ENCODE measurements around the gene GPR61.

GPR61 gene

DNA sequence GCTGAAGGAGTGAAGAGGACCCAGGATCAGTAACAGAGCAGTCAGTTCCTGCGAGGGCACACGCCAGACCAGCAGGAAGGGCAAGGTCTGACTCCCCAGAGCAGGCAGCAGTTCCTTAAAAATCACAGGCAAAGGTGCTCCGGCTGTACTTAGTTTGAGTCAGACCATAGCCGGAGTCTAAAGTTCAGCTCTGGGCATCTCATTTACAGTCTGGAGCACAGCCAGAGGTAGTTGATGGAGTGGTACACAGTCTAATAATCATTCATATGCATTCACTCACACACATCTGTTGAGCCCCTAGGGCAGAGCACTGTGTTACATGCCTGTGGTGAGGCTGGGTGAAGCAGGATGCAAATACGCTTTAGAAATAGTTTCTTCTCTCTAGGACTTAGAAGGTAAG, 22.8 kb upstream of the GPR61 start:
- H3K4me1 Mint-ChIP-seq (ENCODE audit: low read depth in 2 of 2) = no peaks in the 10 kb centered on the region
- H3K9me3 Mint-ChIP-seq = no peaks in the 10 kb centered on the region
- no peak for ATAC-seq (replicated peaks)
- H3K27ac Mint-ChIP-seq = no peak overlapping the region
- no peaks in the 10 kb centered on the region for H3K36me3 Mint-ChIP-seq (ENCODE audit: insufficient read depth)
- H3K27me3 Mint-ChIP-seq = peaks cover under 1 to 32% of the 10 kb centered on the region in 2 donors
- no peak for DNase-seq
- no peak overlapping the region for H3K4me3 Mint-ChIP-seq

DNA sequence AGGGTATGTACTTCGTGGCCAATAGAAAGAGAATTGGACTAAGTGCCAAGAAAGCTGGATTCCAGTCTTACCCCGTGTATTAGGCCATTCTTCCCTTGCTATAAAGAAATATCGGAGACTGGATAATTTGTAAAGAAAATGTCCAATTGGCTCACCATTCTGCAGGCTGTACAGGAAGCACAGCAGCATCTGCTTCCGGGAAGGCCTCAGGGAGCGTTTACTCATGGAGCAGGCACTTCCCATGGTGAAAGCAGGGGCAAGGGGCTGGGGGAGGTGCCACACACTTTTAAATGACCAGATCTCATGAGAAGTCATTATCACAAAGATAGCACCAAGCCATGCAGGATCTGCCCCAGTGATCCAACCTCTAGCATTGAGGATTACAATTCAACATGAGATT, 22.3 kb upstream of the GPR61 start:
- DNase-seq = no peak
- H3K27ac Mint-ChIP-seq = no peak overlapping the region
- H3K36me3 Mint-ChIP-seq (ENCODE audit: insufficient read depth) = no peaks in the 10 kb centered on the region
- no peaks in the 10 kb centered on the region for H3K9me3 Mint-ChIP-seq
- no peak for ATAC-seq (replicated peaks)
- no peak overlapping the region for H3K4me3 Mint-ChIP-seq
- peaks cover 6 to 37% of the 10 kb centered on the region in 2 donors for H3K27me3 Mint-ChIP-seq
- H3K4me1 Mint-ChIP-seq (ENCODE audit: low read depth in 2 of 2) = no peaks in the 10 kb centered on the region

DNA sequence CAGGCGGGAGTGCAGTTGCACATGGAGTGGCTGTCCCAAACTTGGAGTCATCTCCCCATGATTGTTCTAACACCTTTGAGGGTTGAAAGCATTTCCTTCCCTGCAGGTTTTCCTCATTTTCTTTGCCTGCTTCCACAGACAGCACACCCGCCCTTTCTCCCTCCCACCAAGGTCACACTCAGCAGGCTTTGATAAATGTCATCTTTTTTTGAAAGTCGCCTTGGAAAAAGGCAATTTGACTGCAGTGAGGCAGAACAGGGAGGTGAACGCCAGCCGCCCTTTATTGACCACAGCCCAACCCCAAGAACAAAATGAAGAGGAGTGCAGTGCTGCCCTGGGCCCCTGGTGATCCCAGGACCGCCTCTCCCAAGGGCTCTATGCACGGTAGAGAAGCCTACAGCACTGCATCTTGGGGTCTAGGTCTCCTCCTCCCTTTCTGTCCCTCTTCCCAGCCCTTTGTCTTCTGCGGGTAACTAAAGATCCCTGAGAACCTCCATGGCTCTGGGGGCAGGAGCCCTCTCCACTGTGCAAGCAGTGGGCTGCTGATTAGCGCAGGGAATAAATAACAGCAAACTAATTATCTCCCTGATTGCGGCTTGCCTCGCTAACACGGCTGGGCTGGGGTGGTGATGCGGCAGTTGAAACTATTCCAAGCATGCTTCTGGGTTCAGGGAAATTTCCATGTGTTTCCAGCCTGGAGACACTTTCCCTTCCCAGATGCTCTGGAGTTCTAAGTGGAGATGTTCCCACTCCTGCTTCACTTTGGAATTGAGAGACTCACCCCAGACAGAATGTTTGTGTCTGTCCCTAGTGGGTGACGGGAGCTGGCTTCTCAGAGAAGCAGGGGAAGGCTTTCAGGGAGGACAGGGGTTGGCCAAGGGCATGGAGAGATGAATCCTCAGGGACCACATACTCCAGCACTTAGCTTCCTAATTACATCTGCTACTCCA, 18.4 kb upstream of the GPR61 start:
- Mint-ChIP-seq H3K4me1 (ENCODE audit: low read depth in 2 of 2) (no peaks in the 10 kb centered on the region), H3K27me3 (peaks cover 7 to 37% of the 10 kb centered on the region in 2 donors), H3K27ac (peak overlapping the region in 1 of 2 donors; percentile 66), H3K36me3 (ENCODE audit: insufficient read depth) (no peaks in the 10 kb centered on the region), H3K9me3 (no peaks in the 10 kb centered on the region), H3K4me3 (no peak overlapping the region)
- no peak for ATAC-seq (replicated peaks)
- no peak for DNase-seq

DNA sequence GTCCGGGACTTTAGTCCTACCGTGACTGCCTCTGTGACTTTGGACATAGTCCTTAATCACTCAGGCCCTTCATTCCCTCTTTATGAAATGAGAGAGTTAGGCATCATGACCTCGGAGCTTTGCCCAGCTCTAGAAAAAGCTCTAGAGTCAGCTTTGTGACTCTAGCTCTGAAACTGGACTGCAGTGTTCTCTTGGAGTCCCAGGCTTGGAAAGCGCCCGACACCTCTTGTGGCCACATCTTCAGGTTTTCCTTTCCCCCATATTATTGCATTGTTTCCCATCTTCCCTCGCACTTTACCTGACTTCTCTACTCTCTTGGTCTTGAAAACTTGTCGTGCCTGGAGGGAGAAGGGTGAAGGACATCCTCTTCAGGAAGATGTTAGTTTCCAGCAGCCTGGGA, 17.6 kb upstream of the GPR61 start:
- H3K4me1 Mint-ChIP-seq (ENCODE audit: low read depth in 2 of 2) = no peaks in the 10 kb centered on the region
- H3K4me3 Mint-ChIP-seq = no peak overlapping the region
- peaks cover 7 to 30% of the 10 kb centered on the region in 2 donors for H3K27me3 Mint-ChIP-seq
- DNase-seq (no peak), ATAC-seq (replicated peaks) (no peak)
- no peak overlapping the region for H3K27ac Mint-ChIP-seq
- no peaks in the 10 kb centered on the region for H3K9me3 Mint-ChIP-seq
- H3K36me3 Mint-ChIP-seq (ENCODE audit: insufficient read depth) = no peaks in the 10 kb centered on the region

DNA sequence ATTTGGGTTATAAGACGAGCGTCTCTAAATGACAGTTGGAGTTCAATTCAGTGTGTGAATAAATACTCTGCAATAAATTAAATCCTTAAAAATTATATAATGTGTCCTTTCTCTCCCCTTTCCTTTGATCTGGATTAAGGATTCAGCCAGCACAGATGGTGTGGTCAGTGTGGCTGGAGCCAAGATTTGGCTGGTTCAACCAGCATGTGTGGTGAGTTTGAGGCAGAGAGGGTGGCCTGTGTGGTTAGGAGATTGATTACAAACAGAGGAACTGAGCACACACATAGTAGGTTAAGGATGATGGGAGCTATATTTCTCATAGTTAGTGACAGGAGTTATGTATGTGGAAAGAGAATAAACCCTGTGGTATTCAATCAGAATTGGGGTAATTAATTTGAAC, 16.0 kb upstream of the GPR61 start:
- Mint-ChIP-seq H3K27ac (no peak overlapping the region), H3K4me3 (no peak overlapping the region), H3K36me3 (ENCODE audit: insufficient read depth) (no peaks in the 10 kb centered on the region), H3K9me3 (no peaks in the 10 kb centered on the region), H3K27me3 (peaks cover 7 to 40% of the 10 kb centered on the region in 2 donors), H3K4me1 (ENCODE audit: low read depth in 2 of 2) (no peaks in the 10 kb centered on the region)
- ATAC-seq (replicated peaks) (no peak), DNase-seq (no peak)

DNA sequence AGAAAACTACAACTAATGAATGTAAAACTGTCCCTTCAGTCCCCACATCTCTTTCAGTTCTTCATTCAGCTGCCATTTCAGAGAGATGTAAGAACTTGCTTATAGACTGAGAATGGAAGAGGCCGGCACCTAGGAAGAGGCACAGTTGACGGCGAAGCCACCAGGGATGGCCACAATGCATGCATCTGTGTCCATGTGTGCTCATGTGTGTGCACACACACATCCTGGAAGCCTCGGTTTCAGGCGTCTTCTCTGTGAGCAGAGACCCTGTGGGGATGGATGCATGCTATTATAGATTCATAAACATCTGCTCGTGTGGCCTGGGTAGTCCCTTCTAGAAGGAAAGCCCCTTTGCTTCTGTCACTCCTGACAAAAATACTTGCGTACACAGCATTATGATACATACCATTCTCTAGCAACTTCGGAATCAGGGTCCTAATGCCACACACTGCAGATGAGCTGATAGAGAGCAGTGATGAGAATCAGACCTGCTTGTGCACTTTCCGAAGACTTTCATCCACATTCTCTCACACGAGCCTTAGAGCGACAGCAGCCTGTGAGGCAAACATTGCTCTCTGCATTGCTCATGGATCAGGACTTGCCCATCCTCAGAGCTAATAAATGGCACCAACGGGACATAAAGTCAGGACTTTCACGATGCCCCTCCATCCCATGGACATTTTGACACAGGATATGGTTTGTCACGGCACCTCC, 12.4 kb upstream of the GPR61 start:
- H3K27ac Mint-ChIP-seq = no peak overlapping the region
- DNase-seq = no peak
- H3K36me3 Mint-ChIP-seq (ENCODE audit: insufficient read depth) = peaks cover 6% of the 10 kb centered on the region
- H3K4me3 Mint-ChIP-seq = no peak overlapping the region
- peaks cover 6 to 7% of the 10 kb centered on the region in 2 donors for H3K4me1 Mint-ChIP-seq (ENCODE audit: low read depth in 2 of 2)
- peaks cover 2 to 21% of the 10 kb centered on the region in 2 donors for H3K27me3 Mint-ChIP-seq
- ATAC-seq (replicated peaks) = no peak
- H3K9me3 Mint-ChIP-seq = no peaks in the 10 kb centered on the region

DNA sequence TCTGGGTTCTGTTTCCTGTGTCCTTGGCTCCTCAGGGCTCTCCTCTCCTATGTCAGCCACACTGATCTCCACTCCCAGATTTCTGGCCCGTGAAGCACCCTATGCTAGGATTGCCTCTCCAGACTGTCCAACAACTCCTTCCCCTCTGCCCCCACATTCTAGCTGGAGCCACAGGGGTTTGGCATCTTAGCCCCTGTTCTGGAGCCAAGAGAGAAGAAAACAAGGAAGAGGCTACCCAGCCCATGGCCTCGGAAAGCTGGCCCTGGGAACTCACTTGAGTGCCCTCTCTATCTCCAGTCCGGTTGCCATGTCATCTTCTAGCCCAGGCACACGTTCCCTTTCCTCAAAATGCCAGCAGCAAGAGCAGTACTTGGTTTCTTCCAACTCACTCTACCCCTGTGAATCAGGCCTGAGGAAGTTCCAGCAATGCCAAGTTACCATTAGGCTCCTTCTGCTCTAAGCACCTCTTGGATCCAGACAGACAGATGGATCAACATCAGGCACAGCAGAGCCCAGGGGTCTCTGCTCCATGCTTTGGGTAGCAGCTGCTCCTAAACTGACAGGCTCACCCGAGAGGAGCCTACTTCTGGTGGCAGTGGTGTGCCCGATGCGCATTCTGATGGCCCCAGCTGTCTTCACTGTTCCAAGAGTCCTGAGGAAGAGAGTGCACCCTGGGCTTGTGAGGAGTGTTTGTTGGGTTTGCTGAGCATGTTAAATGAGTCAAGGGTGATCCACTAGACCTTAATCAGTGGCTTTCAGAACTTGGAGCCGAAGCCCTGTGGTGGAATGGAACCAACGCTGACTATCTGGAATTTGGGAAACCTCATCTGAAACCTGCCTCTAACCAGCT, 11.6 kb upstream of the GPR61 start:
- Mint-ChIP-seq H3K9me3 (no peaks in the 10 kb centered on the region), H3K27ac (no peak overlapping the region), H3K27me3 (peaks cover 0 to 13% of the 10 kb centered on the region in 2 donors), H3K36me3 (ENCODE audit: insufficient read depth) (peaks cover 10% of the 10 kb centered on the region), H3K4me3 (no peak overlapping the region), H3K4me1 (ENCODE audit: low read depth in 2 of 2) (peaks cover 13% of the 10 kb centered on the region in 2 donors)
- ATAC-seq (replicated peaks) (no peak), DNase-seq (no peak)

DNA sequence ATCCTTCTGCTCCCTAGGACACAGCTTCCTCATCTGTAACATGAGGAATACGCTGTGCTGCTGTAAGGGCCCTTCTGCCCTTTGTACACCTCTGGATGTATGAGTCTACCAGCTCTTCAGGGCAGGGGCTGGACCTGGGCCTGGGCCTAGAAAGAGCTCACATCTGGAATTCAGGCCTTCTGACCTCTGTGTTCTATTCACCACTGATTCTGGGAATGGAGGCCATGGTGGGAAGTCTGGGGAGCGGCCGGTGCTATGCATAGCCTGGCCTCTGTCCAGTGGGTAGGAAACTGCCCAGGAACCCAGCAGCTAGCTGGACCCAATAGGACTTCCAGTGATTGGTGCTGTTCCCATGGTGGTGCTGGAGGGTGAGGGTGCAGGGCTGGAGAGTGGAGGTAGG, 11.0 kb upstream of the GPR61 start:
- Mint-ChIP-seq H3K36me3 (ENCODE audit: insufficient read depth) (peaks cover 10% of the 10 kb centered on the region), H3K27ac (no peak overlapping the region), H3K4me3 (no peak overlapping the region)

DNA sequence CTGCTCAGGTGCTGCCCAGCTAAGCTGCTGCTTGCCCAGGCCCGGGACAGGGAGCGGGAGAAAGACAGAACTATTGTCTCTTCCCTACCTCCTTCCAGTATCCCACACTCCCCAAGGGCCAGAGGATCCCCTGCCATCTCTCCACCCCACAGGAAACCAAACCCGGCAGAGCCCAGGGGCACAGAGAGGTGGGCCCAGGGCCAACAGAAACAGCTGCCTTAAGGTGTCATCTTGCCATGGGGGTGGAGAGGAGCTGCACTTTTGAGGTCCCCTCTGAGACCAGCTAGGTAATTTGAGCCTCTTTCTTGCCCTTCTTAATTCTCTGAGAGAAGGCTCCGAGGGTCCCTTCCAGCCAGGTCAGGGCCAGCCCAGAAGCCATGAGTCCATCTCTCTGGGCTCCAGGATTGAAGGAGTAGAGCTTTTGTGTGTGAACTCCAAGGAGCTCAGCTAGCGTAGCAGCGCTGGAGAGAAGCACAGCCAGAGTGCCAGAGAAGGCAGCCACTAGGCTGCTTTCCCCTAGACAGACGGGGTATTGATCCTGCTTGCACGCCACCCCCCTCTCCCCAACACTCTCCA, 9.7 kb upstream of the GPR61 start:
- Mint-ChIP-seq H3K27me3 (peaks cover 0 to 9% of the 10 kb centered on the region in 2 donors), H3K27ac (peak overlapping the region in 1 of 2 donors; percentile 68), H3K9me3 (no peaks in the 10 kb centered on the region), H3K4me3 (no peak overlapping the region), H3K36me3 (ENCODE audit: insufficient read depth) (peaks cover 10% of the 10 kb centered on the region), H3K4me1 (ENCODE audit: low read depth in 2 of 2) (peaks cover 13 to 14% of the 10 kb centered on the region in 2 donors)
- no peak for ATAC-seq (replicated peaks)
- no peak for DNase-seq

More for the DNA sequence above, 11.0 kb upstream of the GPR61 start:
- peaks cover 0 to 9% of the 10 kb centered on the region in 2 donors for H3K27me3 Mint-ChIP-seq
- no peak for DNase-seq
- no peak for ATAC-seq (replicated peaks)
- H3K9me3 Mint-ChIP-seq = no peaks in the 10 kb centered on the region
- peaks cover 13 to 14% of the 10 kb centered on the region in 2 donors for H3K4me1 Mint-ChIP-seq (ENCODE audit: low read depth in 2 of 2)

DNA sequence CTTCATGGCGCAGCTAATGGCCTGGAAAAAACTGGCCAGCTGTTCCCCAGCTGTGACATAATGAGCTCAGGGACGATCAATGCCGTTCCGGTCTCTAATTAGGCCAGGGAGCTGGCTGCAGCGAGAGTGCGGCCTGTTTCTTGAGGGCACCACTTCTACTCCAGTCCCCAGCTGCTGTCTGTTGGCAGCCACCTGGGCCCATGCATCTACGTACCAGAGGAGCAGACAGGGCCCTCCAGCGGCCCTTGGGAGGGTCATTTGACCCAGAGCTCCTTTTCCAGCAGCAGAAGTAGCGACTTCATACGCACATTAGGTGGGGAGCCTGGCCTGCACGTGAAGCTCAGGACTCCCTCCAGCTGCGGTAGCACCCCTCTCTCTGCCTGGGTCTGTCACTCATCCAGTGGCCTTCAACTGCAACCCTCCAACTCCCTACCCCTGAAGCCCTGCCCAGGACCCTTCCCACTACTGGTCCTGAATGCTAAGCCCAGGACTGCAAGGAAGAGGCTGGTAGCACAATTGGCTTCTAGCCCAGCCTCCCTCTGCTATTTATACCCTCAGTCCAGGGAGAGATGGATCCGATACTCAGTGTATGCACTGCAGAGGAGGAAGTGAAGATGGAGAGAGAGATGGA, 9.1 kb upstream of the GPR61 start:
- DNase-seq (no peak), ATAC-seq (replicated peaks) (no peak)
- Mint-ChIP-seq H3K9me3 (no peaks in the 10 kb centered on the region), H3K4me1 (ENCODE audit: low read depth in 2 of 2) (peaks cover 13 to 14% of the 10 kb centered on the region in 2 donors), H3K4me3 (no peak overlapping the region), H3K27me3 (peaks cover 0 to 9% of the 10 kb centered on the region in 2 donors), H3K36me3 (ENCODE audit: insufficient read depth) (peaks cover 10% of the 10 kb centered on the region), H3K27ac (no peak overlapping the region)

DNA sequence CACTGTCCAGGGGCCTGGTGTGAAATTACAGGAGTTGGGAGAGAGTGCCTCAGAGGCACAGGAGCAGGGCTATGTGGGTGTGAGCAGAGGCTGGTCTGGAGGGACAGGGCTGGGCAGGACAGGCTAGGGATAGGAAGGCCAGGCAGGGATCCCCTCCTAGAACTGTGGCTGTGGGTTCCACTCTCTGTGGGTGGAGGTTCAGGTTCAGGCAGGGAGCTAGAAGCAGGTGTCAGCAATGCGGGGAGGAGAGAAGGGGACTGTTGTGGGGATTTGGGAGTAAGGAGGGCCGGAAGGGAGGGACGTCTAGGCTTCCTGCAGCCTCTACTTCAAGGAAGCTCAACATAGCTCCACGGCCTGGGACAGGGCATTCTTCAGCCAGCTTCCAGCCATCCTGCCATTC, 8.3 kb upstream of the GPR61 start:
- H3K27ac Mint-ChIP-seq = peak overlapping the region in 1 of 2 donors; percentile 3

DNA sequence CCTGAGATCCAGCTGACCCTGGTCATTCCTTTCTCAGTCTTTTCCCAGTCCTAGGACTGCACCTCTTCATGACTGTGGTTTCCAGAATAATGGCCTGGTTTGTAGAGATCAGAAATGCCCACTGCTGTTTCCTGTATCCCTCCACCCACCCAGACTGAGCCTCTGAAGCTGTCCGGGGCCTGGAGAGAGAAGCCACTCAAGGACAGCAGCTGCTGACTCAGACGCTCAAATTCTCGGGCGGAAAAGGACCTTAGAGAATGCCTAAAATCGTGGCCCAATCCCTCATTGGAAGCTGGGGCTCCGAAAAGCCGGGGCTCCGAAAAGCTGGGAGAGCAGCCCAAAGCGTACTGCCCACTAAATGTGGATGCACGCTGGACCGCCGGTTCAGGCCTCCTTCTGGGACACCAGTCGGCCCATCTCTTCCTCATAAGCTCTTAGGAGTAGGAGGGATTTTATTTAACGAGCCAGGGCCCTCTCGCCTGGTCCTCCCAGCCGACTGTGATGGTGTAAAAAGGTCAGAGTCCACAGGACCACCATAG, 7.8 kb upstream of the GPR61 start:
- Mint-ChIP-seq H3K9me3 (no peaks in the 10 kb centered on the region), H3K4me1 (ENCODE audit: low read depth in 2 of 2) (peaks cover 13 to 14% of the 10 kb centered on the region in 2 donors), H3K27ac (peak overlapping the region; percentile 85 to 86), H3K27me3 (peaks cover 0 to 9% of the 10 kb centered on the region in 2 donors), H3K4me3 (peak overlapping the region; percentile 81 to 84), H3K36me3 (ENCODE audit: insufficient read depth) (peaks cover 10% of the 10 kb centered on the region)
- ATAC-seq (replicated peaks) (no peak), DNase-seq (no peak)

More for the DNA sequence above, 8.3 kb upstream of the GPR61 start:
- H3K4me3 Mint-ChIP-seq = peak overlapping the region in 1 of 2 donors; percentile 17
- peaks cover 10% of the 10 kb centered on the region for H3K36me3 Mint-ChIP-seq (ENCODE audit: insufficient read depth)
- DNase-seq (no peak), ATAC-seq (replicated peaks) (no peak)
- H3K4me1 Mint-ChIP-seq (ENCODE audit: low read depth in 2 of 2) = peaks cover 13 to 14% of the 10 kb centered on the region in 2 donors
- H3K27me3 Mint-ChIP-seq = peaks cover 0 to 9% of the 10 kb centered on the region in 2 donors
- no peaks in the 10 kb centered on the region for H3K9me3 Mint-ChIP-seq

Measured in effector memory CD8-positive, alpha-beta T cell (primary cell).